Stimulated activated CD4-positive, alpha-beta T cell treated with anti-CD3 and anti-CD28 coated beads, Interleukin-4, amount 100 ng/mL, for 48 hours (primary cell): ENCODE data around the gene NFATC2.
"Not testable (repeated sequence)": the region's sequence is repeated elsewhere in the genome, so short reads cannot be mapped to it uniquely, and the experiment has no call there.

Experiments
- DNase-seq, 2 donors: peaks; one replicate each; pipeline ENCODE4 v3.0.0-alpha.2; 2020; ENCODE audit warnings: low read depth in 2 of 2

NFATC2 gene

DNA sequence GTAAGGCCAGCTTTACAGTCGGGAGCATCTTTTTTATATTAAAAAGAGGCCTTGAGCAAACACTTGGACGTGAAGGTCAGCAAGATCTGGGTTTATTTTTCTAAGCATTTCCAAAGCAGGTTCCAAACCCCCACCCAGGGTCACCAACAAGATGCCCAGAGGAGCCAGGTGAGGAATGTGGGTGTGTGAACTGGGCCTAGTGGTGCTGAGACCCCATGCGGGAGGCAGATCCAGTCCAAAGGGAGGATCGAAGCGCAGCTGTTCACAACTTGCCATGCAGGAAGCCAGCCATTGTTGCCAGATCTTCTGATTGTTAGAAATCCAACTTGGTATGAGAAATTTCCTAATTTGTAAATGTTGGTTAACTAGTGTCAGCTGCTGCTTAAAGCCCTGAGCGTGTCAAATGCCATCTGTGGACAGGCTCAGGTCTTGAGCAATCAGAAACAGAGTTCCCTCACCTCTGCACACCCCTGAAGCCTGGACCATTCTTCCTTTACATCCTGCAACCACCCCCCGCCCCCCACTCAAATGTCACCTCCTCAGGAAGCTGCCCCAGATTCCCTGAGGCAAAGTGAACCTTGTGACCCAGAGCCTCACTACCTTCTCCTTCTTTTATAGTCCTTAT is 46.5 kb downstream of the NFATC2 start:
- no peak for DNase-seq

DNA sequence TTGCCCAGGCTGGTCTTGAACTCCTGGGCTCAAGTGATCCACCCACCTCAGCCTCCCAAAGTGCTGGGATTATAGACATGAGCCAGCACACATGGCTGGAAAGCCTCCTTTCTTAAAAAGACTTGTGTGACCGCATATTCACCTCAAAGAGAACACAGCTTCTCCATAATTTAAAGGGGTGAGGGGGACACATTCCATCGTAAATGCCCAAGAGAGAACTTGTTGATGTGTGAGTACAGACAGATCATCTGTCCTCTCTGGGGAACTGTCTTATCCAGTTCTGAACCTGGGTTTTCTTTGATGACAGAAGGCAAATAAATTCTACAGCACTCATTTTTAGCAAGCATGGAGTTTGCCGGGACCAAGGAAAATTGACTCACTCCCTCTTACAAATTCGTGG is 47.2 kb downstream of the NFATC2 start:
- DNase-seq: no peak

DNA sequence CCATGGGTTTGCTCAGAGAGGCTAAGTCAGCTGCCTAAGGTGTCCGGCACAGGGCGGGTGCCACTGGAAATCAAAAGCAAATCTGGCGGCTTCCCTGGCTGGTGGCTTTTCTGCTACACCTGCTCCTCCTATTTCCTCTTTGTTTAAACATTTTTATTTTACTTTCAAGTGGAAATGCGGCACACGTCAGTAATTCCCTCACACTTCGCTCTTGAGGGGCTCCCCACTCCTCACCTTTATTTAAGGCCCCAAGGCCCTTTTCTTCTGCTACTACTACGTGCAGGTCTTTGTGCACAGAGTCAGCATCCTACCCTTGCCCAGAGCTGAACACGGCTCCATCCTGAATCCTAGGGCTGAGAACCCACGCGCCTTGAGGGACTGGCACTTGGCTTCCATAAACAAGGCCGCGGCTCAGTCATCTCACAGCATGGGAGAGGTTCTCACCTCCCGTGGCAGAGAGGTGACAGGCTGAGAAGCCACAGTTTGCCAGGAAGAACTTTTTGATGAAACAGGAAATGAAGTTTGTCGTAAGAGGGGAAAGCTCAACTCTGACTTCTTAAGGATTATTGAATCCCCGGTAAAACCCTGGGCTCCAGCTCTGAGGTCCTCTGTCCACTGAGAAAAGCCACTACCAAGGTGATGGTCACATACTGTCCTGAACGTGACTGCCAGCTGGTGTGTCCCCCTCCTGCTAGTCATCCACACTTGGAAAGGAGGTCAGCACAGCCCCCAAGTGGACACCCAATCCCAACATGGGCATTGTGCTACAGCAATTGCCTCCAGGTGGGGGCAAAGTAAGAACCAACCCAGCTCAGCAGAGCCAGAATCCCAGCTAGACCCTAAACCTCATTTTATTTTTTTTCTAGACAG is 48.0 kb downstream of the NFATC2 start:
- peak in 1 of 2 donors; percentile 20 for DNase-seq

DNA sequence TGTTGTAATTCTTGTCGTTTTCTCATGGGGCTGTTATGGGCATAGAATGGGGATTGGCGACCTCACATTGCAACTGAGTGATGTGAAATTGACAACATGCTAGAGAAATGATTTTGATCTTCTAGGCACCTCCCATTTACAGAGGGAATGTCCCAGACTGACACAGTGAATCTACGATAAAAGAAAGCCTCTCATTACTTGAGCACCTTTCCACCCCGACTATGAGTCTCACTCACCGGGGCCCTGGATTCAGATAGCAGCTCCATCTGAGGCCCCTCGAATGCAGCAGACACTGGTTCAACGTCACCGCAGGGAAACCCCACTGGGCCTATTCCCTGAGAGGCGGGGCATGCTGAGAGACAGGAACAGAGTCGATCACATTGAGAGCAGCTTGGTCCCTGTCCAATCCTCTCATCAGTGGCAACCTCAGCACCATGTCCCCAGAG is 49.1 kb downstream of the NFATC2 start:
- peak in 1 of 2 donors; percentile 21 for DNase-seq

DNA sequence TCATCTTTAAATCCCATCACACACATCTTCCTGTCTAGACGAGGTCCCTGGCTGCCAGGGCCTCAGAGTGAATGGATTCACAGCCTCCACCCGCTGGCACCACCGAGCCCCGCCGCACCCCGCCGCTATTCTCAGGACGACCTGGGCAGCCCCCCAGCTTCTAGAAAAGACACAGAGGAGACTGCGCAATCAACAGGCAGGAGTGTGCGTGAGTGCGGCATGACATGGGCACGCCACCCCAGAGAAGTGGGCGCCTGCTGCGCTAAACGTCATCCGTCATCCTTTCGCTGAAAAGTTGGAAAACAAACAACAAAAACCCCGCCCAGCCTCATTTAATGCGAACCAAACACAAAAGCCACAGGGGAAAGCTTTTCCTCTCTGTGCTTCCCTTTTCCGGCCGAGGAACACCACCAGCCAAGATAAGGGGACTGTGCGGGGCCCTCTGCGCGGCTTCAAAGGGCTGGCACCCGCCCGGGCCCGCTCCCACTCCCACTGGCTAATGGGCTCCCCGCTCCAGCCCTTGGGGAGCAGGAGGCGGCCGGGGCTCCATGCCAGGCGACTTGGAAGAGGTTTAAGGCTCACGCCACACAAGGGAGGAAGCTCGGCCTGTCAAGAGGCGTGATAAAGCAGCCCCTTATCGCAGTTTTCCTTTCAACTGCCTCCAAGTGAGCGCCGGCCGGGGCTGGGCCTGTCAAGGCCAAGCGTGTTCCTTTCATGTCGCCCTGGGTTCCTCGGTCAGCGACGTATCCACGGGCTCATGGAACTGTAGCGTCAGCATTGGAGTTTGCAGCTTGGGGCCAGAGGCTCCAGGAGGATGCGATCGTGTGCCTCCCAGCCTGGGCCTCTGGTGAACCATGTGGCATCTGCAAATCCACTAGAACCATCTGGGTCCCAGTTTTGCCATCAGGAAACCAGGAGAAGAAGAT is 50.1 kb downstream of the NFATC2 start:
- DNase-seq: no peak

DNA sequence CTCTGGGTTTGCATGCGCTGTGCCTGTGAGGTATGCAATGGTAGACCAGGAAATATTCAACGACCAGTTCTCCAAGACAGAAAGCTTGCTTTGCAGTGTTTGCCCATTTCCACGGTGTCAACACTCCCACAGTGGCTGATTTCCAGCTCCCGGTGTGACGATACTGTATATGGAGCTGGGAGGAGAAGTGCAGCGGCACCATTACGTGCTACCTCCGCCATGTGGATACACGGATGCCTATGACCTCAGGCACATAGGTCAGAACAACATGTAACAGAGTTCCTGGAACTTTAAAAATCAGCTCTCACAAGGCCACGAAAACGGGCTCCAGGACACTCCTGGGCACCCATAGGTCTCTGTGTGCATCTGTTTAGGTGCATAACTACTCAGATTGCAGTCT is 51.1 kb downstream of the NFATC2 start:
- DNase-seq: no peak

DNA sequence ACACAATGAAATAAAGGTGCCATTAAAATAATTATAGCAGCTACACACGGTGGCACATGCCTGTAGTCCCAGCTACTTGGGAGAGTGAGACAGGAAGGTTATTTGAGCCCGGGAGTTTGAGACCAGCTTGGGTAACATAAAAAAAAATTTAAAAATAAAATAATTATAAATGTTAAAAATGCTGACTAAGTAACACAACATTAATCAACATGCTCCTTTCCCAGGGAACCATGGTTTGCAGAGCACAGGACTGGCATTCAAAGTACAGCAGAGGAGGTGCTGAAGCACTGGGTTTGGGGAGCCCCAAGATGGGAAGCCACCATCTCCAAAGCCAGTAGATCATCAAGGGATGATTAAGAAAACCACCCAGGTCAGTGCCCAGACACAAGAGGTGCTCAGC is 51.9 kb downstream of the NFATC2 start:
- no peak for DNase-seq

DNA sequence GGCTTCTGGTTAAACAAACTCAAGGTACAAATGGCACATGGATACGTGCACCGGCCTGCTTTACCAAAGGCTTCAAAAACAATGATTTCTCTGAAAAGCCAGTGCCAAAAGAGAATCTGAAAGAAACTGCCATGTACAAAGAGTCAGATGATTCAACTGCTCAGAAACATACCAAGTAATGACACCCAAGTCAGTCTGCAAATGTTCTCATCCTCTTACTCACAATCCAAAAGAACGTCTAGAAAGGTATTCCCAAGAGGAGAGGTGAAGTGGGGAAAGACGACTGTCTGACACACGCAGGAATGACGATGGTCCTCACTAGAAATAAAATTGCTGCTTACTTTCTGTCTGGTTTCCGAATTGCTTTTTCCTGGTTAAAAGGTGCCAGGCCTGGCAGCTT is 52.9 kb downstream of the NFATC2 start:
- DNase-seq: no peak

DNA sequence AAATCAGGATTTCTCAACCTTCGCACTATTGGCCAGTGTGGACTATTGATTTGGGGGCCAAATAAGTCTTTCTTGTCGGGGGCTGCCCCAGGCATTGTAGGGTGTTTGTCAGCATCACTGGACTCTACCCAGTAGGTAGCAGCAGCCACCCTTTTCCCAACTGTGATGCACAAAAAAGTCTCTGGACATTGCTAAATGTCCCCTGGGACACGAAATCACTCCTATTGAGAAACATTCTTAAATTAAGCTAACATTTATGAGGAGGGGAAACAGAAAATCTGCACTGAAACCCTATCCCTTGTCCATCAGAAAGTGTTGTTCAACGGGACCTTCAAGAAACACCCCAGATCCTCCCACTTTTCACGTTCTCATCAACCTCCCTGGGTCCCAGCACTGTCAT is 54.2 kb downstream of the NFATC2 start:
- DNase-seq: no peak

DNA sequence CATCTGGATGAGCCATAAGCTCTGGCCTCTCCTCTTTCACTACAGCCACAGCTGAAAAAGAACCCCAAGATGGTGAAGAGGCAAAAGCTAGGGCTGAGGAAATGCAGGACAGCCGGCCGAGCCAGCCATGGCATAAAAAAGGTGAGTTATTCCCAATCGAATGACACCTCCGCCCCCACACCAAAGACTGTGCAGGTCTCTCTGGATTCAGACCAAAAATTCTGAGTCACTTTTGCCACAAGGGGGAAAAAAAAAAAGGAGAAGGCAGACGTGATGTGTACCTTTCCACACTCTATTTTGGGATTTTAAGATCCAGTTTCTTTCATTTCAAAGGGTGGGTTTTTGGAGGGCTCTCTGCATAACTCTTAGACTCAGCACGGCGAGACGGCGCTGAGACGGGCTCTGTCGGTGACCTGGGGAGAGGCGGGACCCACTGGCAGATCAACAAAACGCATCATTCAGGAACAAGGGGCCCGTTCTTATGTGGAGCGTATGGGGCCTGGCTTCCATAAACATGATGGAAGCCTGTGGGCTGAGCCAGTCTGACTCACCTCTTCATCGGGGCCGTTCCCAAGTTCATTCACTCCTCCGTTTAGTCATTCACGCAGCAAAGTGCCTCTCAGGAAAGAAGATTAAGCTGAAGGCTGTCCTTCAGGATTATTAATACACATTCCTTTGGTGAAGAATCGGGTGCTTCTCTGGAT is 54.8 kb downstream of the NFATC2 start:
- no peak for DNase-seq

DNA sequence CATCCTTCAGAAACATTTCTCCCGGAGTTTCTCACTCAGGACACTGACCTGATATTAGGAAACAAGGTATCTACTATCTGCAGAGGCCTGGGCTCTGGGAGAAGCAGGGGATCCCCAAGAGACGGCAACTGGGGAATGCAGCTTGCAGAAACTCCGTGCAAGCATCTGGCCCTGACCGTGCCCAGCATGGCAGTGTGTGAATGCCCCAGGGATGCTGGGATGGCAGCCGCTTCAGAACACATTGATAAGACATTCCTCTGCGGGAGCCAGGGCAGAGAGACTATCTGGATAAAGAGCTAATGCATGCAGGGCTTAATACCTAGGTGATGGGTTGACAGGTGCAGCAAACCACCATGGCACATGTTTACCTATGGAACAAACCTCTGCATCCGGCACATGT is 55.4 kb downstream of the NFATC2 start:
- no peak for DNase-seq

DNA sequence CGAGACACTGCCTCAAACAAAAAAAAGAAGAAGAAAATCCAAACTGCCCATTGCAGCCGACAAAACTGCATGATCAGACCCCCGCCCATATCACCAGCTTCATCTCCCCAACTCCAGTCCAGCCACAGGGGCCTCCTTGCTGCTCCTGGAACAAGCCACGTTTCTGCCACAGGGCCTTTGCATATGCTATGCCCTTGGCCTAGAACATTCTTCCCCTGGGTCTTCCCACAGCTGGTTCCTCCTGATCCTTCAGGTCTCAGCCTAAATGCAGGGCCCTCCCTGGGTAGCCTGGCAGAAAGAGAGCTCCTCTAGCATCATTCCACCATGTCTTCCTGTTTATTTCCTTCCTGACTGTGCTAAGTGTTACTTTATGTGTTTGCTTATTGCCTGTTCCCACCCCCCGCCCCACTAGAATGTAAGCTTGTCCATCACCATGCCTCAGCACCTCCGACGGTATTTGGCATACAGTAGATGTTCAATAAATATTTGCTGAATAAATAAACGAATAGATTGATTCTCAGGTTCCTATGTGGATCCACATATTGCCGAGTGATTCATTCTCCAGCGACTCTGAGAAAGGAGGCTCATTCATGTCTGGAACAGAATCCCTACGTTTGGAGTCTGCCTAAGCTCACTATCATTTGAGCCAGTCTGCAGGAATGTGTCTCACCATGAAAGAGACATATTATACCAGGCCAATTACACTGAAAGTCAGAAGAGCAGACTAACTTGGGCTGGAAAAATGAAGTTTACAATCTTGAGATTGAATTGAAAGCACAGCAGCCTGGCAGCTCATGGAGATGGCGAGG is 56.1 kb downstream of the NFATC2 start:
- DNase-seq: no peak

DNA sequence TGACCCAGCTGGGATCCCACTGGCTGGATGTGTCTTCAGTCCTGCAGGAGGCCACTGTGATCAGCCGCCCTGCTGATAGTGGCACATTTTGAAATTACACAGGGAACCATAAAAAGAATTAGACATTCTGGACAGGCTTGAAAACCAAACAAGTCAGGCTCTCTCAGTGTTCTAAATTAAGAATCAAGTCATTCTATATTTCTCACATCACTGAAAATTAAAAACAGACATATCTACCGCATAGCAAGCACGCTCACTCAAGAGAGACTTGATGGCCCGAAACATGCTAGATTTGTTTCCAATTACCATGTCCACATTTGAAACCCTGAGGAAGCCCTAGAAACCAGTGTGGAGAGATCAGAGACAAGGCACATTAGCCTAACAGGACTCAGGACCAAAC is 57.7 kb downstream of the NFATC2 start:
- DNase-seq: no peak

DNA sequence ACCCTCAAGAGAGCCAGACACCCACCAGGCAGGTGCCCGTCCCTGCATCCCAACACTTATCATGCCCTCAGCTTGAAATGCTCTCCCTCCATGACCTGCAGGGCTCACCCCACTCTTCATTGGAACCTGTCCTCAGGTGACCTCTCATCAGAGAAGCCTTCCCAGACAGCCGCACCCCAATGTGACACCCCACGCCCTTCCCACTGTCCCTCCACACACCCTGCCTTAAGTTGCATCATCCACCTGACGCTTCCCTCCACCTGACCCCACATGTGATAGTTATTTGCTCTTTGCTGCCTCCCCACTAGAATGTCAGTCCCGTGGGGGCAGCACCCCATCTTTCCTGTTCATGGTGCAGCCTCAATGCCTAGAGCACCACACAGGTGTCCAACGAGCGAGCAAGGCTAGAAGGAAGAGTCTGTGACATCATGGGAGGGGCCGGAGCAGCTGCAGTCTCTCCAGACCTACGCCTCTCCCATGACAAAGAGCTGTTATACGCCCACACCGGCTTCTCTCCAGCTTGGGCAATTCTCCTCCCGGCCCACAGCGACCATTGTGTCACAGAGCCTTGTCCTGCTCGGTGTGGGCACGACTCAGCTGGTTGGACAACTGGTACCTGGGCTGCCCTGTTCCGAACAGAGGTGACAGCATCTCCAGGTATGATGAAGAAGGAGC is 58.2 kb downstream of the NFATC2 start:
- DNase-seq: no peak

DNA sequence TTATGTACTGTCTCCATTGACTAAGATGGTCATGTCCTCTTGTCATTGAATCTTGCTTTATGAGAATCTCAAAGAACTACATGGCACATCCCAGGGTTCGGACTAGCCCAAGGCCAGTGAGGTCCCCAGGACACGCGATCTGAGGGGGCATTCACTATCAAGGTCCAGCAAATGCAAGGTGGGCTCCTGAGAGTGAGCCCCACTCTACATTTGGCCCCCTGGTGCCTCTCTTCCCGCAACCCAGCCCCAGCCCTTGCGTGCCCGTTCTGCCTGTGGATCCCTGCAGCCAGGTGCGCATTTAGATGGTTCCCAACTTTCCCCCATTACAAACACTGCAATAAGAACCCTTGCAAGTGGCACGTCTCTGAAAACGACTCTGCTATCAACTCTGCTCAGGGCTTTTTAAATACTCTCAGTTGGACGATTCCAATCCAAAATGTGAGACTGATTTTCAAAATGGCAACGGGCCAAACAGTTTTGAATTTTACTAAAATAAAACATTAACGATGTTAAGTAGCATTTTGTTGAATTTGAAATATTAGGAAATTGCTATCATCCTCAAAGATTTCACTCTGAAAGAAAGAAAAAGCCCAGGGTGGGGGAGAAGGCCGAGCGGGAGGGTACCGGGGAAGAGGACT is 59.6 kb downstream of the NFATC2 start:
- no peak for DNase-seq

DNA sequence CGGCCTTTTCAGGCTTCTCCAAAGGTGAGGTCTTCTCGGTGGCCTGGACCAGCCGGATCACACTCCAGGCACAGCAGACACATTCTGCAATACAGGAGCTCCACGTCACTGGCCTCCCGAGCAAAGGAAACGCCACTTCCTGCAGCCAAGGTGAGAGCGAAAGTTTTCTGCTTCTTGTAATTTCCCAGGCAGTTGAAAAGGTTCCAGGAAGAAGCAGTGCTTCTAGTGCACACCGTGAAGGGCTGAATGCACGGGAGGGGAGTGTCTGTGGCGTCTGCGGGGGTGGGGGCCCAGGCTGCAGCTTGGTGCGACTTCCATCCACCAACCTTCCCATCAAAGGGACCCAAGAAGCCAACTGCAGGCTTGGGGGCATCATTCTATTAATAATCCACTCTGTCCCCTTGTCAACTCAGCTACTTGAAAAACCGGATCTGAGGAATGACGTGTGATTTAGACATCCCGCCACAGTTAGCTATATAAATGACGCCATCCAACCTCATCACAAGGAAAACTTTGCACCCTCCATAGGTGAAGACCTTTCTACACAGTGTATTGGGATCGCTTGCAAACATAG is 61.1 kb downstream of the NFATC2 start:
- peak; percentile 48 to 50 for DNase-seq

DNA sequence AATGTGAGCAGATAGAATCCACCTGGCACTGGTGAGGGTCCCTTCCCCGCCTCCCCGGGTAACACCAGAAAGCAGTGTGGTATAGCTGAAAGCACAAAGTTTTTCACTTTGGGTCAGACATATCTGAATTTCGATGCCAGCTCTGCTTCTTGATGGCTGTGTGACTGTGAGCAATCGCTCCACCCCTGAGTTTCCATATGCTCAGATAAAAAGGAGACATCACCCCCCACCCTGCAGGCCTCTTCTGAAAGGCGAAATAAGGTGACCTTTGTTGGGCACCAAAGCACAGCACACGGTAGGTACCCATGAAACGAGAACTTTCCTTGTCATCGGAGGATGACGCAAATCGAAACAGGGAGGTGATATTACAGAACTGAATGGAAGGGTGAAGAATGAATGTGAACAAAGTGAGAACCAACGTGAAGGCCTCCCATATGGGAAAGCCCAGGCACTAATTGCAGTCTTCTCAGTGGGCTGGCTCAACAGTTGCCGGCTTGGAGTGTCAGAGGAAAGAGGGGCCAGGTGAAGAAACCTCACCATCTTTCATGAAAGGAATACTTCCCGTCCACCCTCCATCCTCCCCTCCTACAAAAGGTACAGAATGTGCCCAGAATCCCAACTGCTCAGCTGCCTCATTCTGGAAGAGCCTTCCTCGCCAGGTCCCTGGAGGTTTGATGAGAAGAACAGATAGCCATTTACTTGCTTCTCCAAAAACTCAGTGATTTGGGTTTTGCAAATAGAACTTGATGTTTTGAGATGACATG is 61.8 kb downstream of the NFATC2 start:
- peak; percentile 54 to 72 for DNase-seq

DNA sequence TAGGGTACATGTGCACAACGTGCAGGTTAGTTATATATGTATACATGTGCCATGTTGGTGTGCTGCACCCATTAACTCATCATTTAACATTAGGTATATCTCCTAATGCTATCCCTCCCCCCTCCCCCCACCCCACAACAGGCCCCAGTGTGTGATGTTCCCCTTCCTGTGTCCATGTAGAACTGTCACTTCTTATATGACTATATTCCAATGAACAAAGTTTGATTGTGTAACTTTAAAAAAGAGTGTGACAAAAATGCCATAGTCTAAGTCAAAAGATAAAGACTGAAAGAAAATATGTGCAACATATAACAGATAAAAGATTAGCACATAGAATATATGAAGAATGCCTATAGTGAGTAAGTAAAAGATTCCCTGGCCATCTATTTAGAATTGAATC is 66.4 kb downstream of the NFATC2 start:
- DNase-seq: not testable (repeated sequence)

DNA sequence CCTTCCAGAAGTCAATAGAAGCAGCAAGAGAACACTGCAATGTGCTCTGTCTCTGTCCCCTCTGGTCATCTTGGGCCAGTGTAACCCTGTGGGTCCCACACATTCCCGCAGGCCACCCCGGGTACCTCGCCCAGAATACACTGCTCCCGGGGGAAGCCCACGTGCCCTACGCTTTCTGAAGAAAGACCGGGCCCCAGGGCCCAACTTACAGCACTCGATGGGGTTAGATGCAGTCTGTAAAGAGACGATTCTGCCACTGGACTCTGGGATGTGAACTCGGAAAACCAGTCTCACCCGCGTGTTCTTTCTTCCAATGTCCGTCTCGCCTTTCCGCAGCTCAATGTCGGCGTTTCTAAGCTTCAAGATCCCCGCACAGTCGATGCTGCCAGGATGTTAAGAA is 68.7 kb downstream of the NFATC2 start:
- no peak for DNase-seq
